Effector memory CD8-positive, alpha-beta T cell (primary cell): ENCODE measurements around the gene CDH13.

ENCODE experiments used
- ATAC-seq: fragments of 150-1000 bp; cut with Tn5 transposase; replicated peaks from 2 replicates; pipeline ENCODE4 v1.10.0; 2021; ENCODE audit warnings: mild to moderate bottlenecking, moderate library complexity
- DNase-seq, 3 experiments: peaks; one replicate each; pipeline ENCODE4 v3.0.0; 2021
- H3K27ac Mint-ChIP-seq, 2 donors: one replicate each; pipeline ENCODE4 v1.8.0; 2022; ENCODE audit warnings: mild to moderate bottlenecking in 2 of 2, mixed read lengths in 2 of 2, moderate library complexity in 2 of 2
- H3K27me3 Mint-ChIP-seq, 2 donors: one replicate each; pipeline ENCODE4 v1.8.0; 2022; ENCODE audit warnings: mixed read lengths in 2 of 2
- H3K36me3 Mint-ChIP-seq: one replicate; pipeline ENCODE4 v1.8.0; 2022; ENCODE audit warnings: mild to moderate bottlenecking, moderate library complexity, mixed read lengths; ENCODE audit not compliant: insufficient read depth
- H3K4me1 Mint-ChIP-seq, 2 donors: one replicate each; pipeline ENCODE4 v1.8.0; 2022; ENCODE audit warnings: low read depth in 2 of 2, mixed read lengths in 2 of 2
- H3K4me3 Mint-ChIP-seq, 2 donors: one replicate each; pipeline ENCODE4 v1.8.0; 2022; ENCODE audit warnings: mild to moderate bottlenecking in 2 of 2, mixed read lengths in 2 of 2, moderate library complexity in 2 of 2
- H3K9me3 Mint-ChIP-seq, 2 donors: one replicate each; pipeline ENCODE4 v1.8.0; 2022; ENCODE audit warnings: mixed read lengths in 2 of 2

Gene CDH13

DNA sequence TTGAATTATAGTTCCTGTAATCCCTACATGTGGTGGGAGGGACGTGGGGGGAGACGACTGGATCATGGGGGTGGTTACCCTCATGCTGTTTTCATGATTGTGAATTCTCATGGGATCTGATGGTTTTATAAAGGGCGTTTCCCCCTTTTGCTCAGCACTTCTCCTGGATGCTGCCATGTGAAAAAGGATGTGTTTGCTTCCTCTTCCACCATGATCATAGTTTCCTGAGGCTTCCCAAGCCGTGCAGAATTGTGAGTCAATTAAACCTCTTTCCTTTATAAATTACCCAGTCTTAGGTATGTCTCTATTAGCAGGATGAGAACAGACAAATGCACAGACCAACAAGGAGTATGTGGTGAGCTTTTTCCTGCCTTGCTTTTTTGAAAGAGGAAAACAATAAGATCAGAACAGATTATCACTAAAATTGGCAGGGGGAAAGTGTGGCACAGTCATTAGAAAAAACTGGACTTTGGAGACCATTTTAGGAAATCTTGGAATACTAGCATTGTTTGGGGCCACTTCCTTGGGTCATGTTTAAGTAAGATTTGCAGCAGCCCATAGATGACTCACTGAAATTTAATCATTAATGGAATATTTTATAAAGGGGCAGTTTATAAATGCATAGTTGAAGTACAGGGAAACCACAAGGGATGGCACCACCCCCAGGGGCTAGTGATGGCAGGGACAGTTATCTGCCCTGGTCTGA, 352.8 kb downstream of the CDH13 start:
- peaks cover 0 to 2% of the 10 kb centered on the region in 2 donors for H3K4me1 Mint-ChIP-seq
- H3K9me3 Mint-ChIP-seq: peaks cover 2 to 9% of the 10 kb centered on the region in 2 donors
- no peaks in the 10 kb centered on the region for H3K36me3 Mint-ChIP-seq
- H3K27me3 Mint-ChIP-seq: peaks cover 0 to 29% of the 10 kb centered on the region in 2 donors
- H3K4me3 Mint-ChIP-seq: no peak overlapping the region
- ATAC-seq (no peak), DNase-seq (no peak)
- no peak overlapping the region for H3K27ac Mint-ChIP-seq

DNA sequence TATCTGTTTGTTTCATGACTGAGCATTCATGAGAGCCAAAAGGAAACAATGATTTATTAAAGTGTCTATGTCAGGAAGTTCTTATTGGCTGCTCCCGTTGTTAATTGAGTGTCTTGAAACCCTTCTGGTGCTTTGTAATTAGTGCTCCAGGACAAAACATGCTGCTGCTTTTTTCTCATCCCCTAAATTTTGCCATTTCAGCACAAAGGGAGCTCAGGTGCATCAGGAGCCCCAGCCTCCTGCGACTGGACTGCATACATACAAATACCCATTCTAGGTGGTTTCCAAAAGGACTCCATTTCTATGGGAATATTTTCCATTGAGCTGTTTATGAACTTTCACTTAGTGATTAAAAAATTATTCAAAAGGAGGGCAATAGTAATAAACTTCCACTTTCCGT, 354.0 kb downstream of the CDH13 start:
- Mint-ChIP-seq H3K36me3 (no peaks in the 10 kb centered on the region), H3K27me3 (peaks cover 0 to 40% of the 10 kb centered on the region in 2 donors), H3K4me3 (no peak overlapping the region), H3K4me1 (peaks cover 0 to 3% of the 10 kb centered on the region in 2 donors), H3K9me3 (peaks cover 2 to 9% of the 10 kb centered on the region in 2 donors), H3K27ac (no peak overlapping the region)
- no peak for DNase-seq
- ATAC-seq: no peak

DNA sequence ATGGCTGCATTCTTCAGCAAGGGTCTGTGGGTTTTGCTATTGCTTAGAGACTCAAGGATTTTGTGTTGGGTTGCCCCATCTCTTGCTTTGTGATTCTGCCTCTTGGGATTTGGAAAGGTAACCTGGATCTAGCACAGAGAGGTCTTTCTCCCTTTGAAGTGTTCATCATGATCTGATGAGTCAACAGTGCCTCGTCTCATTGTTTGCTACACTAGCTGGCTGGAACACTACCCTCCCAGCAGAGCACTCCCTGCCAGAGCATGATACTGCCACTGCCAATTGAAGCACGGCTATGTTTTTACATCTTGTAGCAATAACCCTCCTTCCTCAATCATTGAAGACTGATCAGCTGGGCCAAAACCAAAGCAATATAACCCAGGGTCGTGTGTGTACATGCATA, 361.0 kb downstream of the CDH13 start:
- DNase-seq: no peak
- H3K9me3 Mint-ChIP-seq: no peaks in the 10 kb centered on the region
- H3K27ac Mint-ChIP-seq: no peak overlapping the region
- H3K27me3 Mint-ChIP-seq: peaks cover 0 to 28% of the 10 kb centered on the region in 2 donors
- no peak for ATAC-seq
- H3K4me3 Mint-ChIP-seq: no peak overlapping the region
- no peaks in the 10 kb centered on the region for H3K36me3 Mint-ChIP-seq
- peaks cover 5 to 6% of the 10 kb centered on the region in 2 donors for H3K4me1 Mint-ChIP-seq

DNA sequence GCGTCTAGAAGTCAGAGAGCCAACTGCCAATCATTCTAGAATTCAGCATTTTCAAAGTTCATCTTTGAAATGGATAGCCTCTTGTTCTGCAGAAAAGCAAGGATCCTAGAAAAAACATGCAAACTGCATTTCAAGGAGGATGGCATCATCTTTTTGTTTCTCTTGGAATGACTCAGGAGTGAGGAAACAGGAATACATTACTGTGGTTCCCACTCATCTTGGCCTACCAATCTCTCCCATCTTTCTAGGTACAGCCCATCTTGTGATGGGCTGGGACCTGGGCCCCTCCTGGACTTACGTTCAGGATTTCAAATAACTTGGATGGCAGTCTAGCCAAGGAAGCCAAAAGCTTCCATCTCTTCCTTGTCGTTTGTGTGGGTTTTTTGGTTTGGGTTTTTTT, 363.4 kb downstream of the CDH13 start:
- no peaks in the 10 kb centered on the region for H3K9me3 Mint-ChIP-seq
- no peaks in the 10 kb centered on the region for H3K36me3 Mint-ChIP-seq
- DNase-seq (no peak), ATAC-seq (no peak)
- H3K27me3 Mint-ChIP-seq: peaks cover 0 to 9% of the 10 kb centered on the region in 2 donors
- H3K4me1 Mint-ChIP-seq: peaks cover 5 to 6% of the 10 kb centered on the region in 2 donors
- H3K4me3 Mint-ChIP-seq: no peak overlapping the region
- H3K27ac Mint-ChIP-seq: no peak overlapping the region

DNA sequence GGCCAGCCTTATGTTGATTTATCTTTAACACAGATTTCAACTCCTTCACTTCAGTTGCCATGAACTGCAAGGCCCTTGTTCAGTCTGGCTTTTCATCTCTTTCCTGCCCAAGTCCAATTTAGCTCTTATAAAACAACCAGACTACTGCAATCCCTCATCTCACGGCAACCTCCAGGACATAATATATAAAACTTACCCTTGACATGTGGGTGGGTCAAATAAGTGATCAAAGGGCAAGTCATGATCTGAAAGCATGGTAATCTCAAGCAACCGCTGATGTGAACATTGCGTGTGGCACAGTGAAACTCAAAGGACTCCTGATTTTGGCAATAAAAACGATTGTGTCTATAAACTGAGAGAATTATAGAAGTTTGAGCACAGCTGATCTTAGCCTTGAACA, 364.6 kb downstream of the CDH13 start:
- no peak for DNase-seq
- H3K27ac Mint-ChIP-seq: no peak overlapping the region
- no peak for ATAC-seq

DNA sequence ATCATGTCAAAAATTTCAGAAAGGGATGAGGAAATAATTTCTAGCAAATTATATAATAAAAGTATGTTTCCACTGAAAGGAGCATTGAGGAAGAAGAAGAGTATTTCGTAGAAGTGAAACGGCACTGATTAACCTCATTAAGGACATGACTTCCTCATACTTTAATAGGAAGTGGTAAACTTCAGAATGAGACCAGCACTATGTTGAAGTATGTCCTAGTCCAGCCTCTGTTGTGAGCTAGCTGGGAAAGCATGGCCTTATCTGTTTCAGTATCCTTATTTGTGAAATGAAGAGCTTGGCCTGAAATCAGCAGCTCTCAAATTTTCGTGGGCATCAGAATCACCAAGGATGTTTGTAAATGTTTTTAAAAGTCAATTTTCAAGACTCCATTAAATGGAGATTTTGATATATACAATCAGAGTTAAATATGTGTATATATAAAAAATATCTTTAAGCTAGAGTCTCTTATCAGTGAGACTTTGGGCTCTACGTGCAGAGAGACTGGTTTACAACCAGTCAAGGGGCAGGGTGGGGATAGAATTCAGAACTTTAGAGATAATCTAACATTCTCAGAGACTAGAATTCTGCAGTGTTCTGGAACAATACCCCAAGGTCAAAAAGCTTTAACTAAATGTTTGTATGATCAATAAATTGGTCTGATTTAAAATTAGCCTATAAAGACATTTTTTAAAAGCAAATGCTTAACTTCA, 365.4 kb downstream of the CDH13 start:
- Mint-ChIP-seq H3K4me1 (peaks cover 3 to 5% of the 10 kb centered on the region in 2 donors), H3K27me3 (no peaks in the 10 kb centered on the region), H3K36me3 (no peaks in the 10 kb centered on the region), H3K4me3 (no peak overlapping the region), H3K9me3 (no peaks in the 10 kb centered on the region), H3K27ac (no peak overlapping the region)
- DNase-seq (no peak), ATAC-seq (no peak)

More for the DNA sequence above, 364.6 kb downstream of the CDH13 start:
- Mint-ChIP-seq H3K36me3 (no peaks in the 10 kb centered on the region), H3K9me3 (no peaks in the 10 kb centered on the region), H3K4me3 (no peak overlapping the region), H3K4me1 (peaks cover 3 to 5% of the 10 kb centered on the region in 2 donors), H3K27me3 (no peaks in the 10 kb centered on the region)

DNA sequence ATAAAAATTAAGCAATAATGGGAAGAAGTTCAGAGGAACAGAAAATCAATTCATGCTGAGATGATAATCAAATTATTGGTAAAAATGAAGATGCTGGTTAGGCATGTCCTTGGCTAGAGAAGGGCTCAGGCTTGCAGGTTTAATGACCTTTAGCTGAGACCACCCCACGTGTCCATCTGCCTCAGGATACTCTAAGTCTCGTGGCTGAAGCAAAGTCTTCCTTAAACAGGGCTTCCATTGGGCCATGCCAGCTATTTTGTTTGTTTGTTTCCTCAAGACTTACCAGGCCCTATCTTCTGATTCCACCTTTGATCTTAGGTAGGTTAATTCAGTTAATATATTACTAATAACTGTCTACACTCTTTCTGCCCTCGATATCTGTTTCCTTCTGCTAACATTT, 366.0 kb downstream of the CDH13 start:
- Mint-ChIP-seq H3K4me3 (no peak overlapping the region), H3K27me3 (no peaks in the 10 kb centered on the region), H3K4me1 (peaks cover 3 to 5% of the 10 kb centered on the region in 2 donors), H3K27ac (no peak overlapping the region), H3K9me3 (no peaks in the 10 kb centered on the region), H3K36me3 (no peaks in the 10 kb centered on the region)
- ATAC-seq (no peak), DNase-seq (no peak)

DNA sequence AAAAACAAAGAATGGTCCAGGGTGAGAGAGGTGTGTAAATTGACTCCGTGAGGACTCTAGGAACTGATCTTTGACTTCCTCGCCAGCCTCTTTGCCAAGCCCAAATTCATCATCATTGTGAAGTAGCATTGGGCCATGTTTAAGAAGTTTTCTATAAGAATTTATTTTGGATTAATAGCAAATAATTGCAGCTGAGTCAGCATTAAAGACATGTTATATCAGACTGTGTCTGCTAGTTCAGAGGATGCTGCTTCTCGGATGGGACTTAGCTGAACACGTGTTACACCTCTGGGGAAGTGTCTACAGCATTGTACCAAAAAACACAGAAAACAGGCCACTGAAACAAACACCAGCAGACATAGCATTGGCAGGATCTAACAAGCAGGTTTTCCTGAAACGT, 366.6 kb downstream of the CDH13 start:
- no peak overlapping the region for H3K4me3 Mint-ChIP-seq

DNA sequence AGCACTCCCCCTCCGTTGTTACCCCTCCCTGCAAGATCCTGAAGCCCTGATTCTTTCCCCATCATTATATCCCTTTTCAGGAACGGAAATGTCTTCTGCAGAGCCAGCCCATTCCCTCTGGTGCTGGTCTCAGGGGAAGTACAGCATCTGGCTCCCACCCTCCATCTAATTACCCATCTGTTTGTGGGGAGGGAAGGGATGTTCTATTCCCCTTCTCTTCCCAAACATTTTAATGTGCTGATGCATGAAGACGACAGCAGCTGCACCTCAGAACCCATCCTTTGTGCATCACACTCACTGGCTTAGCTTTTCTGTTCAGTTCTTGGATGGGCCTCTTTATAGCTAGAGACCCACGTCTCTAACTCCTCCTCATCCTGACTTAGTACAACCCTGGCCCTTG, 367.2 kb downstream of the CDH13 start:
- peaks cover 3 to 5% of the 10 kb centered on the region in 2 donors for H3K4me1 Mint-ChIP-seq
- DNase-seq (no peak), ATAC-seq (no peak)
- no peaks in the 10 kb centered on the region for H3K36me3 Mint-ChIP-seq
- no peaks in the 10 kb centered on the region for H3K9me3 Mint-ChIP-seq
- no peak overlapping the region for H3K27ac Mint-ChIP-seq
- no peaks in the 10 kb centered on the region for H3K27me3 Mint-ChIP-seq
- H3K4me3 Mint-ChIP-seq: no peak overlapping the region

More for the DNA sequence above, 366.6 kb downstream of the CDH13 start:
- DNase-seq: no peak
- H3K9me3 Mint-ChIP-seq: no peaks in the 10 kb centered on the region
- H3K36me3 Mint-ChIP-seq: no peaks in the 10 kb centered on the region
- no peaks in the 10 kb centered on the region for H3K27me3 Mint-ChIP-seq
- peaks cover 3 to 5% of the 10 kb centered on the region in 2 donors for H3K4me1 Mint-ChIP-seq
- ATAC-seq: no peak
- H3K27ac Mint-ChIP-seq: no peak overlapping the region

DNA sequence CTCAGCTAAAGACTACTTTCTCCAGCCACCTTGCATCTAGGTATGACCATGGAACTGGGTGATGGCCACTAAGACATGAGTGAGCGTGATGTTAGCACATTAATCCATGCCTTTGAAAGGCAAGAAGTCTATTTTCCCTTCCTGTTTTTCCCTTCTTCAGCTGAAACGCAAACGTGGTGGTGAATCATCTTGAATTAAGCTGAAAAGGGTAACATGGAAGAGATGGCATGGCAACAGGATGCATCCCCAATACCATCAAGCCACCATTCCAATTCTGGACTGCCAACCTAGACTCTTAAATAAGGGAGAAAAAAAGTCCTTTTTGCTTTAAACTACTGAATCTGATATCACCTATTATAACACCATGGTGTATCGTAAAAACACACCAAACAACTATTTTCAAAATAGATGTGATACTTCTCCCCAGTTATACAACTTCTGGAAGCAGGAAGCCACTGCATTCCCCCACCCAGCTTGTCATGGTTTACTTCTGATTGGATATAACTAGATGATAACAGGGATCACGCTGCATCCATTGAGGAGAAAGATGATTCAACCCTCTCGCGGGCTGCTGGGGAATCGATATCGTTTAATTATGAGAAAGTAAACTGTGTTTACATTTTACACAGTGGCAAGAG, 368.6 kb downstream of the CDH13 start:
- peaks cover 3 to 5% of the 10 kb centered on the region in 2 donors for H3K4me1 Mint-ChIP-seq

DNA sequence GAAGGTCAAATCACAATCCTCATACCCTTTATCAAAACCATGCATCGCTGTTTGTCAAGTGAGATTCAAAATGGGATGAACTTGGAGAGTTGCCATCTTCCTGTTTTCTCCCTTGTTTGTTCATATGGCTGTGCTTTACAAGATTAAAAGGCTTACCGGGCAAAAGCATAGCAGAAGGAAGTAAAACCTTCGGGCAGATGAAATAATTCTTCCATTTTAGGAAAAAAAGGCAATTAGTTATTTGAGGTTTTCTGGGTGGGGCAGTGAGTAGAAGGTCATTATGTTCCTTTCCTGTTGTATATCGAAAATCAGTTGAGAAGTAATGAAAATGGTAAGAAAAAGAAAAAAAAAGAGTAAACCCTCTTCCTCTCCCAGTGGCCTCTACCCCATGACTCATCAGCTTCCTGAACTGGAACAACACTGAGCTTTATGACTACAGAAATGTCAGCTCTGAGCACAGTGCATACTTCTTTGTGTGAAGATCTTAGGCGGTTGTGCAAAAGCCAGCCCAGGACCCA, 369.2 kb downstream of the CDH13 start:
- ATAC-seq: peak; percentile 68
- Mint-ChIP-seq H3K36me3 (no peaks in the 10 kb centered on the region), H3K27me3 (no peaks in the 10 kb centered on the region), H3K9me3 (peaks cover 0 to 1% of the 10 kb centered on the region in 2 donors), H3K27ac (no peak overlapping the region), H3K4me3 (no peak overlapping the region), H3K4me1 (peaks cover 3 to 5% of the 10 kb centered on the region in 2 donors)
- no peak for DNase-seq

More for the DNA sequence above, 368.6 kb downstream of the CDH13 start:
- ATAC-seq (no peak), DNase-seq (no peak)
- Mint-ChIP-seq H3K36me3 (no peaks in the 10 kb centered on the region), H3K27ac (no peak overlapping the region), H3K9me3 (no peaks in the 10 kb centered on the region), H3K27me3 (no peaks in the 10 kb centered on the region), H3K4me3 (no peak overlapping the region)

DNA sequence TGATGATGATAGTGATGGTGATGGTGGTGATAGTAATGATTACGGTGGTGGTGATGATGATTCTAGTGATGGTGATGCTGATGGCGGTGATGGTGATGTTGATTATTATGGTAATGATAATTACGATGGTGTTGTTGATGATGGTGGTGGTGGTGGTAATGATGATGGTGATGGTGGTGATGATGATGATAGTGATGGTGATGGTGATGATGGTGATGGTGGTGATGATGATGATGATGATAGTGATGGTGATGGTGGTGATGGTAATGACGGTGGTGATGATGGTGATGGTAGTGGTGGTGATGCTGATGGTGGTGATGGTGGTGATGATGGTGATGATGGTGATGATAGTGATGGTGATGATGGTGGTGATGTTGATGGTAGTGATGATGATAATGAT, 370.0 kb downstream of the CDH13 start:
- Mint-ChIP-seq H3K36me3 (no peaks in the 10 kb centered on the region), H3K27me3 (peaks cover 4% of the 10 kb centered on the region in 2 donors), H3K4me3 (no peak overlapping the region), H3K4me1 (peaks cover 0 to under 1% of the 10 kb centered on the region in 2 donors), H3K27ac (no peak overlapping the region), H3K9me3 (peaks cover 0 to 1% of the 10 kb centered on the region in 2 donors)
- no peak for ATAC-seq
- DNase-seq: no peak

DNA sequence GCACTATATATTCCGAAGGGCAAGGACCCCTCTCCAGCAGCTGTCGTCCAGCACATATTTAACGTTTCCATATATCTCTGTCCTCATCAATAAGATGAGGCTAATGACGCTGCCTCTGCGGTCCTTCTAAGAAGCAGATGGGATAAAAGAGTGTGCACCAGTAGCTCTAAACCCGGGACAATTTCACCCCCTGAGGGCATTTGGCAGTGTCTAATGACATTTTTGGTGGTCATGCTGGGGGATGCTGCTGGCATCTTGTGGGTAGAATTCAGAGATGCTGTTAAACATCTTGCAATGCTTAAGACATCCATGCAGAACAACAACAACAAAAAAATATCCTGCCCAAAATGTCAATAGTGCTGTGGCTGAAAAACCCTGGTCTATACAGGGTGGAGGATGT, 372.9 kb downstream of the CDH13 start:
- Mint-ChIP-seq H3K27me3 (peaks cover 12 to 17% of the 10 kb centered on the region in 2 donors), H3K9me3 (peaks cover 0 to 1% of the 10 kb centered on the region in 2 donors), H3K27ac (no peak overlapping the region), H3K36me3 (peaks cover 6% of the 10 kb centered on the region), H3K4me3 (no peak overlapping the region), H3K4me1 (peaks cover 0 to 1% of the 10 kb centered on the region in 2 donors)
- ATAC-seq: no peak
- no peak for DNase-seq
